Glutamatergic neuron (in vitro differentiated cells): ENCODE measurements around the gene SMAD7. TPM values are rescaled to one million over a fixed set of nuclear protein-coding genes. Genes with fewer than 3 reads are reported as not detected.

Source experiments
- DNase-seq: peaks from one replicate; pipeline ENCODE4 v3.0.0; 2022
- H3K27ac Mint-ChIP-seq: one replicate; pipeline ENCODE4 v1.8.0; 2020; ENCODE audit warnings: mild to moderate bottlenecking, mixed read lengths, inconsistent platforms; ENCODE audit not compliant: unreplicated experiment
- H3K27me3 Mint-ChIP-seq: one replicate; pipeline ENCODE4 v1.8.0; 2020; ENCODE audit warnings: mild to moderate bottlenecking, moderate library complexity, mixed read lengths, inconsistent platforms; ENCODE audit not compliant: unreplicated experiment
- H3K36me3 Mint-ChIP-seq: one replicate; pipeline ENCODE4 v1.8.0; 2020; ENCODE audit warnings: mild to moderate bottlenecking, mixed read lengths, inconsistent platforms; ENCODE audit not compliant: unreplicated experiment
- H3K4me1 Mint-ChIP-seq: one replicate; pipeline ENCODE4 v1.8.0; 2020; ENCODE audit warnings: mild to moderate bottlenecking, low read depth, mixed read lengths, inconsistent platforms; ENCODE audit not compliant: unreplicated experiment
- H3K4me3 Mint-ChIP-seq: one replicate; pipeline ENCODE4 v1.8.0; 2020; ENCODE audit warnings: mild to moderate bottlenecking, mixed read lengths, inconsistent platforms; ENCODE audit not compliant: unreplicated experiment
- H3K9me3 Mint-ChIP-seq: one replicate; pipeline ENCODE4 v1.8.0; 2020; ENCODE audit warnings: mild to moderate bottlenecking, moderate library complexity, mixed read lengths, inconsistent platforms; ENCODE audit not compliant: unreplicated experiment
- CTCF ChIP-seq: fragments of 200-600 bp; sonication (generic); IDR thresholded peaks from one replicate; pipeline ENCODE4 v1.5.0; 2021; ENCODE audit not compliant: partially characterized antibody, unreplicated experiment
- total RNA-seq: library from RNA; stranded (reverse); fragmentation: NEBNext Ultra II Directional; extraction: Animal tissue kit (Norgen Biotek cat#: 25700); gene quantifications from one replicate; pipeline ENCODE4 v1.2.1, GENCODE V29; 2021; ENCODE audit not compliant: unreplicated experiment

Gene SMAD7
- total RNA-seq, 1 donor from 2014 or later: 10.8 TPM

GRCh38 chr18:48977914-48978313 is 27.1 kb upstream of the SMAD7 start:
- DNase-seq: no peak
- H3K27ac Mint-ChIP-seq: no peak overlapping the region
- peaks cover 1% of the 10 kb centered on the region for H3K9me3 Mint-ChIP-seq
- no peaks in the 10 kb centered on the region for H3K36me3 Mint-ChIP-seq
- peaks cover 22% of the 10 kb centered on the region for H3K27me3 Mint-ChIP-seq
- H3K4me1 Mint-ChIP-seq: peaks cover 6% of the 10 kb centered on the region
- no peak for TF ChIP-seq CTCF
- H3K4me3 Mint-ChIP-seq: no peak overlapping the region

GRCh38 chr18:48975817-48976649 is 25.3 kb upstream of the SMAD7 start:
- H3K27ac Mint-ChIP-seq: no peak overlapping the region

GRCh38 chr18:48975120-48975816 is 24.5 kb upstream of the SMAD7 start:
- H3K4me1 Mint-ChIP-seq: peaks cover 6% of the 10 kb centered on the region
- no peak overlapping the region for H3K27ac Mint-ChIP-seq
- peak overlapping the region; percentile 80 for H3K4me3 Mint-ChIP-seq
- no peaks in the 10 kb centered on the region for H3K36me3 Mint-ChIP-seq
- H3K27me3 Mint-ChIP-seq: peaks cover 23% of the 10 kb centered on the region
- DNase-seq: no peak
- TF ChIP-seq CTCF: no peak
- peaks cover 1% of the 10 kb centered on the region for H3K9me3 Mint-ChIP-seq

More at GRCh38 chr18:48975817-48976649, 25.3 kb upstream of the SMAD7 start:
- peak; percentile 50 for DNase-seq
- peaks cover 1% of the 10 kb centered on the region for H3K9me3 Mint-ChIP-seq
- peaks cover 6% of the 10 kb centered on the region for H3K4me1 Mint-ChIP-seq
- H3K27me3 Mint-ChIP-seq: peaks cover 23% of the 10 kb centered on the region
- H3K36me3 Mint-ChIP-seq: no peaks in the 10 kb centered on the region
- no peak for TF ChIP-seq CTCF
- peak overlapping the region; percentile 86 for H3K4me3 Mint-ChIP-seq

- Mint-ChIP-seq H3K4me1 (peaks cover 6% of the 10 kb centered on the region), H3K9me3 (peaks cover 1% of the 10 kb centered on the region), H3K27me3 (peaks cover 23% of the 10 kb centered on the region), H3K27ac (no peak overlapping the region), H3K36me3 (no peaks in the 10 kb centered on the region), H3K4me3 (peak overlapping the region; percentile 80)
- peak; percentile 36 for DNase-seq
- TF ChIP-seq CTCF: no peak
These were observed 23.7 kb upstream of the SMAD7 start for GRCh38 chr18:48974304-48975119.
